Fibroblast of mammary gland (primary cell): Measurements from ENCODE around the gene TRAPPC8.
"Not testable (repeated sequence)": the region's sequence is repeated elsewhere in the genome, so short reads cannot be mapped to it uniquely, and the experiment has no call there.

ENCODE experiments used
- DNase-seq: peaks from one replicate; pipeline ENCODE4 v3.0.0-alpha.2; 2010; ENCODE audit warnings: low read depth
- H3K4me3 ChIP-seq: 2 replicates; pipeline ENCODE4 v1.5.1; 2011; ENCODE audit warnings: low read depth, mild to moderate bottlenecking, low read length, moderate library complexity; ENCODE audit not compliant: control insufficient read depth
- CTCF ChIP-seq: conservative IDR thresholded peaks from 2 replicates; pipeline ENCODE4 v1.5.1; 2011; ENCODE audit warnings: low read depth, low read length, inconsistent platforms; ENCODE audit not compliant: control insufficient read depth, insufficient read depth

TRAPPC8 gene

GRCh38 chr18:31831903-31832302 lies 111.0 kb downstream of the TRAPPC8 start:
- TF ChIP-seq CTCF, result no peak
- H3K4me3 ChIP-seq, result no peak overlapping the region
- DNase-seq, result no peak

GRCh38 chr18:31830686-31831085 lies 112.2 kb downstream of the TRAPPC8 start:
- TF ChIP-seq CTCF, result no peak
- H3K4me3 ChIP-seq, result no peak overlapping the region

GRCh38 chr18:31828613-31829012 lies 114.3 kb downstream of the TRAPPC8 start:
- H3K4me3 ChIP-seq, result no peak overlapping the region
- DNase-seq, result no peak
- TF ChIP-seq CTCF, result no peak

More at GRCh38 chr18:31830686-31831085, 112.2 kb downstream of the TRAPPC8 start:
- DNase-seq, result no peak

- DNase-seq, H3K4me3 ChIP-seq: not testable (repeated sequence)
Measured at GRCh38 chr18:31826673-31827325, 116.1 kb downstream of the TRAPPC8 start.

GRCh38 chr18:31825772-31826171 lies 117.2 kb downstream of the TRAPPC8 start:
- no peak for DNase-seq
- no peak for TF ChIP-seq CTCF
- no peak overlapping the region for H3K4me3 ChIP-seq

- no peak overlapping the region for H3K4me3 ChIP-seq
- TF ChIP-seq CTCF, result no peak
- DNase-seq, result no peak
Measured at GRCh38 chr18:31821545-31822171, 121.3 kb downstream of the TRAPPC8 start.

GRCh38 chr18:31819925-31820229 lies 123.1 kb downstream of the TRAPPC8 start:
- no peak overlapping the region for H3K4me3 ChIP-seq
- DNase-seq, result no peak
- no peak for TF ChIP-seq CTCF
